Measurements from ENCODE around the gene GLS. TPM values are rescaled to one million over a fixed set of nuclear protein-coding genes. Genes with fewer than 3 reads are reported as not detected.

Gene GLS
- total and polyA plus RNA-seq, 9 donors = 20.2 to 141 (median 76.0) TPM

DNA sequence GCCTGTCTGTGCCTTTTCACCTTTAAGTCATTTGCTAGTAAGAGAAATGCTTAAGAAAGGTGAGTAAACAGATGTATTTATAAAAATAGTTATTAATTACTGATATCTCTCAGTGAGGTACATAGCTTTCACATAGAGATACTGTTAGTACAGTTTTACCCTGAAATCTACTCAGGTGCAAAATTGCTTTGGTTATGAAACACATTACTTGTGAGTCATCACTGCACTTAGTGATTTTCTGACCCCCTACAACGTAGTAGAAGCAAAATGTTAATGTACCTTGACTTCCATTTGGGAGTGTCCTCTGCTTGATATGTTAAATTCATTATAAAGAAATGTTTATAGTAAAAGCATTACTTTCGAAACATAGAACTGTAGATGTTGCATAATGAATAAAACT lies 6.5 kb downstream of the GLS start:
- H3K4me1 ChIP-seq (ENCODE audit: insufficient read depth) = peaks cover 3% of the 10 kb centered on the region
- 65 to 75% (median 68%) methylated on average over 2 of the region's 2 CpGs for WGBS, 3 donors
- no peak overlapping the region for H3K4me3 ChIP-seq

DNA sequence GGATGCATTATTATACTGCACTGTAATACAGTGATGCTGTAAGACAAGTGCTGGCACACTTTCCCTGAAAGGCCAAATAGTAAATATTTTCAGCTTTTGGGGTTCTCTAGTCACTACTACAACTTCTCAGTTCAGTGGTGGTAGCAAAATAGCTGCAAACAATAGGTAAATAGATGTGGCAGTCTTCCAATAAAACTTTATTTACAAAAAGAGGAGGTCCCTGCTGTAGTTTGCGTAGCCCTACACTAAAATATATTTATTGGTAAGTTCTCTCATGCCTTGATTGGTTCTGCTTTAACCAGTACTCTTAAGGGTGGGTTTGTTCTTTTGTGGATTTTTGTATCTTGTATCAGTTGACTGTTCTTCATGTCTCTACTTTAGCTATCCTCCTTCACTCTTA lies 7.8 kb downstream of the GLS start:
- Histone ChIP-seq H3K4me3 (no peak overlapping the region), H3K4me1 (ENCODE audit: insufficient read depth) (peaks cover 3% of the 10 kb centered on the region), H3K36me3 (no peaks in the 10 kb centered on the region), H3K9me3 (no peaks in the 10 kb centered on the region), H3K27me3 (no peaks in the 10 kb centered on the region), H3K27ac (no peak overlapping the region)
- no peak for TF ChIP-seq EP300 (IDR thresholded peaks at IDR 0.05)
- no peak for TF ChIP-seq POLR2A (IDR thresholded peaks at IDR 0.05)
- TF ChIP-seq CTCF (IDR thresholded peaks at IDR 0.05) = no peak
- intact Hi-C loops (cut with DNase I) = loop anchor here in 2 of 4 donors (10.0 kb wide), 2 partner anchors 56 to 126 kb away; partner anchors contain the start of gene STAT1 (in 1 of the 2)
- WGBS, 3 donors = 96 to 100% (median 97%) methylated on average over 1 of the region's 1 CpG
- DNase-seq = no peak

More for the DNA sequence above, 6.5 kb downstream of the GLS start:
- Histone ChIP-seq H3K27ac (no peak overlapping the region), H3K9me3 (no peaks in the 10 kb centered on the region), H3K36me3 (no peaks in the 10 kb centered on the region), H3K27me3 (no peaks in the 10 kb centered on the region)
- TF ChIP-seq EP300 (IDR thresholded peaks at IDR 0.05) (no peak), POLR2A (IDR thresholded peaks at IDR 0.05) (no peak), CTCF (IDR thresholded peaks at IDR 0.05) (no peak)
- intact Hi-C loops (cut with DNase I) = loop anchor here in 2 of 4 donors (10.0 kb wide), 2 partner anchors 58 to 128 kb away; partner anchors contain the start of gene STAT1 (in 1 of the 2)
- DNase-seq = no peak

DNA sequence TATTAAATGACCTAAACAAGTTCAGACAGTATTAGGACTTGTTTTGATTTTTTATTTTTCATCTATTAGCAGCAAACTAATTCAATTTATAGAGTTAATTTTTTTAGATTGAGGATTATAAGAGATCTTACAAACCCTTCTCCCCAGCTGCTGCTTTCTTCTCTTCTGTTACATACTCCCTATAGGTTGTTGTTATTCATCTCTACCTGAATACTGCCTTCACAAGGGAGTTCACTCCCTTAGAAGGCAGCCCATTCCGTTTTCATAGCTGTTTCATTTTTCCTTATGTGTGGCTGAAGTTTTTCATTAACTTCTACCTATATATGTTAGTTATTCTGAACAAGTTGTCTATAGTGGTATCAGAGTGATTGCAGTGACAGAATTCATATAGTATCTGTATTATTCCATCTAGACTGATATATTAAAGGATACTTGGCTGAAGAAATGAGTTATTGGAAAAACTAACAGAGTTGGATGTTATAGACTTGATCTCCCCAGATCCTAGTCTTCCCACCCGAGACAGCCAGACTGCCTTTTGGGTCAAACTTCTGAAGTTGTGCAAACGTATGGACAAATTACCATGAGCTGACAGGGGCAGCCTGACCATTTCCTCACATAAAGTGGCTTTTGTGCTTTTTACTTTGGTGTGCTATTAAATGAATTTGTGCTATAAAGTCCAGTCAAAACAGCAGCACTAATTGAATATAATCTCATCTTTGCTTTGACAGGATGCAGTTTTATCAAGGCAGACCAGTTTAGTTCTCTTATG lies 8.7 kb downstream of the GLS start:
- TF ChIP-seq EP300 (IDR thresholded peaks at IDR 0.05) = no peak
- no peak for TF ChIP-seq CTCF (IDR thresholded peaks at IDR 0.05)
- no peak for TF ChIP-seq POLR2A (IDR thresholded peaks at IDR 0.05)
- no peak for DNase-seq
- Histone ChIP-seq H3K27ac (no peak overlapping the region), H3K4me3 (no peak overlapping the region), H3K36me3 (no peaks in the 10 kb centered on the region), H3K4me1 (ENCODE audit: insufficient read depth) (peaks cover 3% of the 10 kb centered on the region), H3K27me3 (no peaks in the 10 kb centered on the region), H3K9me3 (no peaks in the 10 kb centered on the region)
- intact Hi-C loops (cut with DNase I) = loop anchor here in 2 of 4 donors (10.0 kb wide), 2 partner anchors 55 to 125 kb away; partner anchors contain the start of gene STAT1 (in 1 of the 2)
- WGBS, 3 donors = 84 to 89% (median 86%) methylated on average over 3 of the region's 3 CpGs

DNA sequence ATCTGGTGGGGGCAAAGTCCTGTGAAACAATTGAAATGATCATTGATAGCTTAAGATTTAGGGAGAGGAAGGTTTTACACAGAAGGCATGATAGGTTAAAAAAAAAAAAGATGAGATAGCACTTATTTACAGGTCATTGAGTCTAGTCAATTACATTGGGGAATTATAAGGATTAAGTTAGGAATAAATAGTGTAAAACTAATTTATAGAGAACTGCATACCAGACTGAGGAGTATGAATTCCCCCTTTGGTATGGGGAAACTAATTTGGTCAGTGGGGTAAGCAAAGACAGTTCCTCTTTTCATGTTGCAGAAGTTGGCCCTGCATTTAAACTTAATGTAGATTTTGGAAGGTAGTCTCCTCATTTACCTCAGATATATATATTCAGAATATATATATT lies 10.8 kb downstream of the GLS start:
- Histone ChIP-seq H3K4me1 (ENCODE audit: insufficient read depth) (no peaks in the 10 kb centered on the region), H3K27me3 (no peaks in the 10 kb centered on the region), H3K27ac (no peak overlapping the region), H3K9me3 (no peaks in the 10 kb centered on the region), H3K36me3 (no peaks in the 10 kb centered on the region), H3K4me3 (no peak overlapping the region)
- DNase-seq = no peak
- intact Hi-C loops (cut with DNase I) = no loop called here
- TF ChIP-seq CTCF (IDR thresholded peaks at IDR 0.05) = no peak
- no peak for TF ChIP-seq EP300 (IDR thresholded peaks at IDR 0.05)
- no peak for TF ChIP-seq POLR2A (IDR thresholded peaks at IDR 0.05)
